ENCODE measurements around the gene ANK3.
"Not testable (repeated sequence)": the region's sequence is repeated elsewhere in the genome, so short reads cannot be mapped to it uniquely, and the experiment has no call there.

The ANK3 gene

GRCh38 chr10:60299961-60300883, 89.5 kb downstream of the ANK3 start:
- DNase-seq = no peak

GRCh38 chr10:60299390-60299778, 90.3 kb downstream of the ANK3 start:
- no peak for DNase-seq

GRCh38 chr10:60298408-60299389, 91.0 kb downstream of the ANK3 start:
- no peak for DNase-seq

GRCh38 chr10:60296073-60296472, 93.6 kb downstream of the ANK3 start:
- DNase-seq = no peak

- no peak for DNase-seq
These were observed 94.4 kb downstream of the ANK3 start for GRCh38 chr10:60295028-60295937.

- no peak for DNase-seq
These were observed 96.0 kb downstream of the ANK3 start for GRCh38 chr10:60293581-60294175.

GRCh38 chr10:60292998-60293397, 96.7 kb downstream of the ANK3 start:
- DNase-seq = no peak

GRCh38 chr10:60292536-60292935, 97.1 kb downstream of the ANK3 start:
- not testable (repeated sequence) for DNase-seq

- DNase-seq = no peak
These were observed 98.2 kb downstream of the ANK3 start for GRCh38 chr10:60291344-60291930.

- no peak for DNase-seq
These were observed 99.1 kb downstream of the ANK3 start for GRCh38 chr10:60290558-60290957.

- no peak for DNase-seq
These were observed 99.9 kb downstream of the ANK3 start for GRCh38 chr10:60289800-60290199.

- no peak for DNase-seq
These were observed 101.4 kb downstream of the ANK3 start for GRCh38 chr10:60288256-60288655.

GRCh38 chr10:60286559-60286958, 103.1 kb downstream of the ANK3 start:
- no peak for DNase-seq

GRCh38 chr10:60283397-60283796, 106.3 kb downstream of the ANK3 start:
- no peak for DNase-seq

GRCh38 chr10:60282771-60283353, 106.8 kb downstream of the ANK3 start:
- peak; percentile 30 for DNase-seq

GRCh38 chr10:60281792-60282353, 107.8 kb downstream of the ANK3 start:
- no peak for DNase-seq

- DNase-seq = no peak
These were observed 108.3 kb downstream of the ANK3 start for GRCh38 chr10:60281331-60281730.

GRCh38 chr10:60280475-60280874, 109.2 kb downstream of the ANK3 start:
- no peak for DNase-seq

- no peak for DNase-seq
These were observed 112.0 kb downstream of the ANK3 start for GRCh38 chr10:60277656-60278055.

GRCh38 chr10:60276232-60276631, 113.4 kb downstream of the ANK3 start:
- DNase-seq = no peak
